H9 (cell line): ENCODE data around the gene PDE12. TPM values are rescaled to one million over a fixed set of nuclear protein-coding genes. Genes with fewer than 3 reads are reported as not detected.
"Not testable (repeated sequence)": the region's sequence is repeated elsewhere in the genome, so short reads cannot be mapped to it uniquely, and the experiment has no call there.

Experiments
- DNase-seq: peaks from one replicate; pipeline ENCODE4 v3.0.0-alpha.2; 2017
- H2AFZ ChIP-seq: one replicate; pipeline ENCODE4 v1.6.1; 2013; ENCODE audit warnings: mild to moderate bottlenecking, low read length, control low read depth, moderate library complexity
- H2AK5ac ChIP-seq: 2 replicates; pipeline ENCODE4 v1.6.1; 2013; ENCODE audit warnings: low read length, control low read depth, mixed read lengths; ENCODE audit not compliant: insufficient read length
- H2BK120ac ChIP-seq: one replicate; pipeline ENCODE4 v1.6.1; 2013; ENCODE audit warnings: low read depth, mild to moderate bottlenecking, low read length, control low read depth, inconsistent platforms; ENCODE audit not compliant: poor library complexity, severe bottlenecking
- H2BK12ac ChIP-seq: 2 replicates; pipeline ENCODE4 v1.6.1; 2013; ENCODE audit warnings: low read length, control low read depth, mixed read lengths, low read depth; ENCODE audit not compliant: insufficient read length
- H2BK15ac ChIP-seq: 2 replicates; pipeline ENCODE4 v1.6.1; 2013; ENCODE audit warnings: low read depth, low read length, control low read depth
- H2BK20ac ChIP-seq: one replicate; pipeline ENCODE4 v1.6.1; 2013; ENCODE audit warnings: low read depth, mild to moderate bottlenecking, low read length, control low read depth, inconsistent platforms; ENCODE audit not compliant: poor library complexity, severe bottlenecking
- H2BK5ac ChIP-seq: 2 replicates; pipeline ENCODE4 v1.6.1; 2013; ENCODE audit warnings: low read length, control low read depth, mixed read lengths; ENCODE audit not compliant: insufficient read length
- H3K14ac ChIP-seq: 2 replicates; pipeline ENCODE4 v1.6.1; 2013; ENCODE audit warnings: low read length, control low read depth; ENCODE audit not compliant: insufficient read depth
- H3K18ac ChIP-seq: 2 replicates; pipeline ENCODE4 v1.6.1; 2013; ENCODE audit warnings: low read depth, mild to moderate bottlenecking, mixed read lengths, low read length, control low read depth; ENCODE audit not compliant: insufficient read length
- H3K23ac ChIP-seq: 2 replicates; pipeline ENCODE4 v1.6.1; 2013; ENCODE audit warnings: low read length, control low read depth, mixed read lengths, low read depth; ENCODE audit not compliant: insufficient read length
- H3K23me2 ChIP-seq: 2 replicates; pipeline ENCODE4 v1.6.1; 2013; ENCODE audit warnings: low read depth, mild to moderate bottlenecking, mixed read lengths, low read length, control low read depth; ENCODE audit not compliant: insufficient read length, poor library complexity, severe bottlenecking
- H3K27ac ChIP-seq: 2 replicates; pipeline ENCODE4 v1.5.1; 2013; ENCODE audit warnings: low read length, control low read depth, mixed read lengths, low read depth; ENCODE audit not compliant: insufficient read length
- H3K27me3 ChIP-seq: 2 replicates; pipeline ENCODE4 v1.6.1; 2013; ENCODE audit warnings: low read length, control low read depth, inconsistent platforms; ENCODE audit not compliant: insufficient read depth
- H3K4ac ChIP-seq: 2 replicates; pipeline ENCODE4 v1.6.1; 2013; ENCODE audit warnings: low read depth, mild to moderate bottlenecking, control low read depth, inconsistent platforms, low read length, moderate library complexity
- H3K4me1 ChIP-seq: 2 replicates; pipeline ENCODE4 v1.6.1; 2013; ENCODE audit warnings: low read length, control low read depth, inconsistent platforms; ENCODE audit not compliant: insufficient read depth
- H3K4me2 ChIP-seq: 2 replicates; pipeline ENCODE4 v1.6.1; 2013; ENCODE audit warnings: low read length, control low read depth, mixed read lengths; ENCODE audit not compliant: insufficient read length, insufficient read depth
- H3K56ac ChIP-seq: 2 replicates; pipeline ENCODE4 v1.6.1; 2013; ENCODE audit warnings: low read depth, mild to moderate bottlenecking, mixed read lengths, low read length, control low read depth; ENCODE audit not compliant: insufficient read length
- H3K79me1 ChIP-seq: 2 replicates; pipeline ENCODE4 v1.6.1; 2013; ENCODE audit warnings: low read depth, mild to moderate bottlenecking, moderate library complexity, low read length, control low read depth, inconsistent platforms; ENCODE audit not compliant: insufficient read depth, poor library complexity, severe bottlenecking
- H3K79me2 ChIP-seq: 2 replicates; pipeline ENCODE4 v1.6.1; 2013; ENCODE audit warnings: low read length, control low read depth, inconsistent platforms; ENCODE audit not compliant: insufficient read depth
- H3K9ac ChIP-seq: 2 replicates; pipeline ENCODE4 v1.6.1; 2013; ENCODE audit warnings: low read length, control low read depth, mixed read lengths; ENCODE audit not compliant: insufficient read length; ENCODE audit errors: extremely low read depth
- H3K9me3 ChIP-seq: one replicate; pipeline ENCODE4 v1.6.1; 2013; ENCODE audit warnings: low read depth, low read length, inconsistent platforms; ENCODE audit not compliant: control insufficient read depth
- H3T11ph ChIP-seq: one replicate; pipeline ENCODE4 v1.6.1; 2013; ENCODE audit warnings: mild to moderate bottlenecking, low read length, control low read depth, inconsistent platforms
- H4K20me1 ChIP-seq: one replicate; pipeline ENCODE4 v1.6.1; 2013; ENCODE audit not compliant: control insufficient read depth, insufficient read length, insufficient read depth
- H4K5ac ChIP-seq: 2 replicates; pipeline ENCODE4 v1.6.1; 2013; ENCODE audit warnings: low read depth, mild to moderate bottlenecking, mixed read lengths, low read length, control low read depth; ENCODE audit not compliant: insufficient read length
- H4K8ac ChIP-seq: replicated peaks from 2 replicates; pipeline ENCODE4 v1.6.1; 2013; ENCODE audit warnings: low read length, control low read depth, mixed read lengths, low read depth; ENCODE audit not compliant: insufficient read length
- H4K91ac ChIP-seq: 2 replicates; pipeline ENCODE4 v1.6.1; 2013; ENCODE audit warnings: low read depth, mild to moderate bottlenecking, moderate library complexity, mixed read lengths, low read length, control low read depth; ENCODE audit not compliant: insufficient read length
- H3K27ac Mint-ChIP-seq, 3 experiments: 2 replicates in 2 of 3; 3 replicates in 1 of 3; pipeline ENCODE4 v1.8.0; 2020 to 2021; ENCODE audit warnings: mixed read lengths in 3 of 3, mild to moderate bottlenecking in 1 of 3, moderate library complexity in 1 of 3
- H3K27me3 Mint-ChIP-seq: 2 replicates; pipeline ENCODE4 v1.8.0; 2021; ENCODE audit warnings: low read depth, mild to moderate bottlenecking, moderate library complexity, mixed read lengths
- H3K36me3 Mint-ChIP-seq, 3 experiments: 2 replicates in 2 of 3; 3 replicates in 1 of 3; pipeline ENCODE4 v1.8.0; 2020 to 2021; ENCODE audit warnings: low read depth in 3 of 3, mixed read lengths in 3 of 3; ENCODE audit not compliant: insufficient read depth in 1 of 3
- H3K4me1 Mint-ChIP-seq, 2 experiments: 2 replicates each; pipeline ENCODE4 v1.8.0; 2020; ENCODE audit warnings: mixed read lengths in 2 of 2
- H3K4me3 Mint-ChIP-seq, 2 experiments: 2 replicates in 1 of 2; 3 replicates in 1 of 2; pipeline ENCODE4 v1.8.0; 2020 to 2021; ENCODE audit warnings: mild to moderate bottlenecking in 2 of 2, mixed read lengths in 2 of 2, moderate library complexity in 1 of 2
- H3K9me3 Mint-ChIP-seq, 2 experiments: 2 replicates in 1 of 2; 3 replicates in 1 of 2; pipeline ENCODE4 v1.8.0; 2020; ENCODE audit warnings: mild to moderate bottlenecking in 2 of 2, mixed read lengths in 2 of 2, moderate library complexity in 1 of 2
- CTCF ChIP-seq: fragments of 200-600 bp; sonication (generic); conservative IDR thresholded peaks from 3 replicates; pipeline ENCODE4 v1.8.0; 2021; ENCODE audit warnings: antibody characterized with exemption, mild to moderate bottlenecking
- whole genome bisulfite sequencing: extraction: QIAGEN DNeasy Blood & Tissue Kit; methylation state at CpG from one replicate; pipeline ENCODE4 v1.1.7; 2013; ENCODE audit warnings: missing lambda C conversion rate, low lambda C conversion rate, mixed read lengths; ENCODE audit not compliant: insufficient read length; ENCODE audit errors: extremely low coverage; 5-methylcytosine and 5-hydroxymethylcytosine counted together
- total RNA-seq: library from RNA; stranded (reverse); gene quantifications from 2 replicates; pipeline ENCODE4 v1.2.1, GENCODE V29; 2021

Gene PDE12
- total RNA-seq, 1 experiment from 2014 or later = 18.9 TPM

- H2BK5ac ChIP-seq = no peak overlapping the region
- no peaks in the 10 kb centered on the region for H3K79me2 ChIP-seq
- no peak overlapping the region for H2BK12ac ChIP-seq
- H3K23ac ChIP-seq = no peak overlapping the region
- no peak for TF ChIP-seq CTCF
- no peaks in the 10 kb centered on the region for H3K79me1 ChIP-seq
- no peak overlapping the region for H2BK15ac ChIP-seq
- no peaks in the 10 kb centered on the region for H3K23me2 ChIP-seq
- H3K18ac ChIP-seq = no peak overlapping the region
- no peak overlapping the region for H2BK120ac ChIP-seq
- H3K9me3 ChIP-seq = no peaks in the 10 kb centered on the region
- H3K4me1 ChIP-seq = no peaks in the 10 kb centered on the region
- no peak overlapping the region for H4K5ac ChIP-seq
- peaks cover 2% of the 10 kb centered on the region; the same call in 1 of the 2 replicates for H3K27me3 Mint-ChIP-seq
- H3K27ac Mint-ChIP-seq = no peak overlapping the region
- peaks cover 23 to 34% of the 10 kb centered on the region in 2 experiments for H3K9me3 Mint-ChIP-seq
- H3K4ac ChIP-seq = no peak overlapping the region
- no peak overlapping the region for H3K56ac ChIP-seq
- H3K27ac ChIP-seq = no peak overlapping the region
- H3K4me2 ChIP-seq = no peak overlapping the region
- no peak overlapping the region for H3T11ph ChIP-seq
- H3K14ac ChIP-seq = no peak overlapping the region
- no peaks in the 10 kb centered on the region for H3K27me3 ChIP-seq
- H3K4me1 Mint-ChIP-seq = no peaks in the 10 kb centered on the region
- H3K4me3 Mint-ChIP-seq = no peak overlapping the region; a peak in 1 of 5 replicates
- no peak overlapping the region for H4K91ac ChIP-seq
- no peak overlapping the region for H3K9ac ChIP-seq
- DNase-seq = no peak
- no peak overlapping the region for H2BK20ac ChIP-seq
- peaks cover 5 to 34% (median 29%) of the 10 kb centered on the region in 3 experiments; a peak in 6 of 7 replicates for H3K36me3 Mint-ChIP-seq
- H2AK5ac ChIP-seq = no peak overlapping the region
- H4K20me1 ChIP-seq = no peaks in the 10 kb centered on the region
- H2AFZ ChIP-seq = no peak overlapping the region
- no peak overlapping the region for H4K8ac ChIP-seq
These were observed 49.6 kb downstream of the PDE12 start for GRCh38 chr3:57605683-57606082.

- H3K56ac ChIP-seq, H3T11ph ChIP-seq, H4K20me1 ChIP-seq, H2BK15ac ChIP-seq, H3K18ac ChIP-seq, H3K14ac ChIP-seq, H3K4ac ChIP-seq, H3K4me2 ChIP-seq, H2BK12ac ChIP-seq, H3K4me1 Mint-ChIP-seq, H3K27ac ChIP-seq, H4K5ac ChIP-seq, H2BK120ac ChIP-seq, H4K91ac ChIP-seq, H3K27me3 ChIP-seq, H3K23me2 ChIP-seq, H3K79me2 ChIP-seq, H4K8ac ChIP-seq, H3K4me1 ChIP-seq, H2AFZ ChIP-seq, H3K23ac ChIP-seq, H3K9ac ChIP-seq, H2AK5ac ChIP-seq, H3K9me3 ChIP-seq, DNase-seq, H3K4me3 Mint-ChIP-seq, H3K79me1 ChIP-seq, H2BK5ac ChIP-seq, H3K27me3 Mint-ChIP-seq, H3K27ac Mint-ChIP-seq, H2BK20ac ChIP-seq: not testable (repeated sequence)
- H3K9me3 Mint-ChIP-seq = peaks cover 27 to 33% of the 10 kb centered on the region in 2 experiments
- no CpG with 5 or more reads among the region's 5 CpGs for WGBS
- peaks cover 9 to 28% (median 22%) of the 10 kb centered on the region in 3 experiments for H3K36me3 Mint-ChIP-seq
These were observed 55.8 kb downstream of the PDE12 start for GRCh38 chr3:57611870-57612269.
